ENCODE data around the gene CPEB3. TPM values are rescaled to one million over a fixed set of nuclear protein-coding genes. Genes with fewer than 3 reads are reported as not detected.
"Not testable (repeated sequence)": the region's sequence is repeated elsewhere in the genome, so short reads cannot be mapped to it uniquely, and the experiment has no call there.

The CPEB3 gene
- total RNA-seq, 3 donors from 2014 or later, result 7.4 to 11.0 (median 8.2) TPM

DNA sequence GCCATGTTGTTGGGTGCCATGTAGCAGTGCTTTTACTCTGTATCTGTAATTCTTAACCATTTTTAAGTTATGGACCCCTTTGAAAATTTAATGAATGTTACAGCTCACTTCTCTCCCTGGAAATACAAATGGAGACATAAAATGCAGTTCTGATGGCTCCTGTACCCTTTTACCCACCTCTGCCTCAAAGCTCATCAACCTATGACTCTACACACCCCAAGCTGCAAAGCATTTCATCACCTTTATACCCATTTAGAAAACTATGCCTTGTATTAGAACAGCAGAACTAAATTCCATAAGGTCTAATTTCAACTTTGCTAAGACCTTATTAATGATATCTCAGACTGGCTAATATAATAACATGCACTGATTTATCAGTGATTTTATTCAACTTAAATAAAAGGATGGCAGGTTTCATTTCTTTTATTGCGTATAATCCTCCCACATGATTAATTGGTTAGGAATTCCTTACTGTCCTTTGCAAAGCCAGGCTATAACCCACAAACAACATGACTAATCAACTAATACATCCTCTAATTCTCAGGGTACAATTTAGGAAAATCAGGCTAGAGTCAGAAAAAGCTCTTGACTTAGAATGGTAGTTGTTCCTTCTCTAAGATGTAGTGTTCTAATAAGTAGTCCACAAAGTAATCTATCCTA, 68.1 kb downstream of the CPEB3 start:
- H3K4me3 ChIP-seq, result no peak overlapping the region
- intact Hi-C loops (cut with DNase I, micrococcal nuclease), result no loop called here
- H3K4me1 ChIP-seq (ENCODE audit: low read depth), result no peaks in the 10 kb centered on the region
- TF ChIP-seq, protein P1, sequence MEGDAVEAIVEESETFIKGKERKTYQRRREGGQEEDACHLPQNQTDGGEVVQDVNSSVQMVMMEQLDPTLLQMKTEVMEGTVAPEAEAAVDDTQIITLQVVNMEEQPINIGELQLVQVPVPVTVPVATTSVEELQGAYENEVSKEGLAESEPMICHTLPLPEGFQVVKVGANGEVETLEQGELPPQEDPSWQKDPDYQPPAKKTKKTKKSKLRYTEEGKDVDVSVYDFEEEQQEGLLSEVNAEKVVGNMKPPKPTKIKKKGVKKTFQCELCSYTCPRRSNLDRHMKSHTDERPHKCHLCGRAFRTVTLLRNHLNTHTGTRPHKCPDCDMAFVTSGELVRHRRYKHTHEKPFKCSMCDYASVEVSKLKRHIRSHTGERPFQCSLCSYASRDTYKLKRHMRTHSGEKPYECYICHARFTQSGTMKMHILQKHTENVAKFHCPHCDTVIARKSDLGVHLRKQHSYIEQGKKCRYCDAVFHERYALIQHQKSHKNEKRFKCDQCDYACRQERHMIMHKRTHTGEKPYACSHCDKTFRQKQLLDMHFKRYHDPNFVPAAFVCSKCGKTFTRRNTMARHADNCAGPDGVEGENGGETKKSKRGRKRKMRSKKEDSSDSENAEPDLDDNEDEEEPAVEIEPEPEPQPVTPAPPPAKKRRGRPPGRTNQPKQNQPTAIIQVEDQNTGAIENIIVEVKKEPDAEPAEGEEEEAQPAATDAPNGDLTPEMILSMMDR (IDR thresholded peaks at IDR 0.05), result no peak
- H3K9me3 ChIP-seq, result no peaks in the 10 kb centered on the region
- no peak for ATAC-seq
- no peaks in the 10 kb centered on the region for H3K36me3 ChIP-seq (ENCODE audit: low read depth)
- DNase-seq, result no peak

DNA sequence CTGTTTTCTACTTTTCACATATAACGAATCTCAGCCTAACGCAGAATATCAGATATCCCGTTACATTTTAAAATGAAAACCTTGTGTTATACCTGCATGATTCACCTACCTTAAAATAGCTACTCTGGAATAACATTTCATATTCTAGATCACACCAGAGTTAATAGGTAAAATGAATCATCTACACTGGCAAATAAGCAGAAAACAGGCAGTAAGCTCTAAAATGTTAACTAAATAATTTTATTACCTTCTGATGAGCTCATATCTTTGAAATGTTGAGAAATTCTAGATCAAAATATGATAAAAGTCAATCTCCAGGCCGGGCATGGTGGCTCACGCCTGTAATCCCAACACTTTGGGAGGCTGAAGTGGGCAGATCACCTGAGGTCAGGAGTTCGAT, 71.3 kb downstream of the CPEB3 start:
- intact Hi-C loops (cut with DNase I, micrococcal nuclease), result no loop called here
- no peaks in the 10 kb centered on the region for H3K4me1 ChIP-seq (ENCODE audit: low read depth)
- no peaks in the 10 kb centered on the region for H3K9me3 ChIP-seq
- TF ChIP-seq, protein P1 (IDR thresholded peaks at IDR 0.05), result no peak
- no peaks in the 10 kb centered on the region for H3K36me3 ChIP-seq (ENCODE audit: low read depth)
- ATAC-seq (no peak), DNase-seq (no peak)
- no peak overlapping the region for H3K4me3 ChIP-seq

DNA sequence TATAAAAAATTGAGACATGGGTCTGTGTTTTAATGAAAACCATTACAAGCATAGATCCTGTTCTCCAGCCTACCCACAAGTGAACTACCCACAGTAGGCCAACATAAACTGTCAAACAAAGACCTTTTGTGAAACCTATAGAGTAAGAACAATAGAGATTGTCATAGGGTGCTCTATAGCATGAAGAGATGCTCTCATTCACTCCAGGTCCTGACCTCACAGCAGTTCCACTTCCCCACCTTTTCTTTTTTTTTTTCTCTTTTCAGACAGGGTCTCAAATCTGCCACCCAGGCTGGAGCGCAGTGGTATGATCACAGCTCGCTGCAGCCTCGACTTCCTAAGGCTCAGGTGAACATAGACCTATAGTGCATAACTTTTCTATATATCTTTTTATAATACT, 72.3 kb downstream of the CPEB3 start:
- H3K4me1 ChIP-seq (ENCODE audit: low read depth), result no peaks in the 10 kb centered on the region
- TF ChIP-seq, protein P1 (IDR thresholded peaks at IDR 0.05), result no peak
- DNase-seq, result no peak
- no peaks in the 10 kb centered on the region for H3K9me3 ChIP-seq
- intact Hi-C loops (cut with DNase I, micrococcal nuclease), result no loop called here
- H3K4me3 ChIP-seq, result no peak overlapping the region
- ATAC-seq, result no peak
- no peaks in the 10 kb centered on the region for H3K36me3 ChIP-seq (ENCODE audit: low read depth)

DNA sequence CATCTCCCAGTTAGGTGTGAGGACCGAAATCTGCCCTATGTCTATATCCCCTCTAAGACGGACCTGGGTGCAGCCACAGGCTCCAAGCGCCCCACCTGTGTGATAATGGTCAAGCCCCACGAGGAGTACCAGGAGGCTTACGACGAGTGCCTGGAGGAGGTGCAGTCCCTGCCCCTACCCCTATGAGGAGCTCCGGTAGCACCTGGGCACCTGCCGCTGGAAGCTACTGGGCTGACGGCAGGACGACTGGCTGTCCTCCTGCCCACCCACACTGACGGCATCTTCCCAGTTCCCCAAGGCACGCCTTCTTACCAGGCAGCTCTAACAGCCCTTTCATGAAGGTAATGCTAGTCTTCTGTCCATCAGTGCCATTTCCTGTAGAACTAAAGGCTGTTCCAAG, 74.3 kb downstream of the CPEB3 start:
- H3K9me3 ChIP-seq; DNase-seq; H3K4me3 ChIP-seq; H3K4me1 ChIP-seq (ENCODE audit: low read depth); intact Hi-C loops (cut with DNase I, micrococcal nuclease); H3K36me3 ChIP-seq (ENCODE audit: low read depth): not testable (repeated sequence)
- peak; percentile 39 for ATAC-seq

DNA sequence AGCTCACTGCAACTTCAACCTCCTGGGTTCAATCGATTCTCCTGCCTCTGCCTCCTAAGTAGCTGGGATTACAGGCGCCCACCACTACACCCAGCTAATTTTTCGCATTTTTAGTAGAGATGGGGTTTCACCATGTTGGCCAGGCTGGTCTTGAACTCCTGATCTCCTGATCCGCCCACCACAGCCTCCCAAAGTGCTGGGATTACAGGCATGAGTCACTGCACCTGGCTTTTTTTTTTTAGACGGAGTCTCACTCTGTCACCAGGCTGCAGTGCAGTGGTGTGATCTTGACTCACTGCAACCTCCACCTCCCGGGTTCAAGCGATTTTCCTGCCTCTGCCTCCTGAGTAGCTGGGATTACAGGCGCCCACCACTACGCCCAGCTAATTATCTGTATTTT, 75.7 kb downstream of the CPEB3 start:
- H3K4me3 ChIP-seq; DNase-seq; H3K9me3 ChIP-seq; ATAC-seq; H3K36me3 ChIP-seq (ENCODE audit: low read depth); H3K4me1 ChIP-seq (ENCODE audit: low read depth); intact Hi-C loops (cut with DNase I, micrococcal nuclease): not testable (repeated sequence)

DNA sequence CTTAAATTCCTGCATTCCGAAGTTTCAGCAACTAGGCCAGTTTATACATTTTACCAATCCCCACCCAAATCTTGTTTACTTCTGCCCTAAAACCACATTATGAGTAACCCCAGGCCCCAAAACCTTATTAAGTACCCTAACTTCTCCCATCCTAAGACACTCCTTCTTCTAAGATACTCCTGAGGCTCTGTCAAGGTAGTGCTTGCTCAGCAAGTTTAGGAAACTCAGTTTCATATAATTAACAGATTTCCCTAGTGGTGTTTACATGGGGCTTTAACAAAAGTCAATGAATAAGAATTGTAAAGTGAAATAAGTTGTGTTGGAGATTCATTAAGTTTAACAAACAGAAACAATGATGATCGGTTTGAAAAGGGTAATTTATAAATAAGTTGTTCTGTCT, 77.8 kb downstream of the CPEB3 start:
- TF ChIP-seq, protein P1 (IDR thresholded peaks at IDR 0.05), result no peak

DNA sequence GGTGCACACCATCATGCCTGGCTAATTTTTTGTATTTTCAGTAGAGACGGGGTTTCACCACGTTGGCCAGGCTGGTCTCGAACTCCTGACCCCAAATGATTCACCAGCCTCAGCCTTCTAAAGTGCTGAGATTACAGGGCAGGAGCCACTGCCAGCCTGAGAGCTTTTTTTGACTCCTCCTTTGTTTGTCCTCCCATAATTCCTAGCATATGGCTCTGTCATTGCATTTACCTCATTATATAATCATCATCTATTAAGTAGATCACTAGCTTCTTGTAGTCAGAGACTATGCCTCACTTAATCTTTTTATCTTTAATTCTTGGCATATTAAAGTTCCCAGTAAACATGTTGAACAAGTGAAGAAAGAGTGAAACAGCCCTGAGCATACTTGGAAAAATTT, 82.1 kb downstream of the CPEB3 start:
- DNase-seq (no peak), ATAC-seq (no peak)
- Histone ChIP-seq H3K4me1 (ENCODE audit: low read depth) (no peaks in the 10 kb centered on the region), H3K36me3 (ENCODE audit: low read depth) (no peaks in the 10 kb centered on the region), H3K4me3 (no peak overlapping the region), H3K9me3 (no peaks in the 10 kb centered on the region)
- TF ChIP-seq, protein P1 (IDR thresholded peaks at IDR 0.05), result no peak
- intact Hi-C loops (cut with DNase I, micrococcal nuclease), result no loop called here

More for the DNA sequence above, 77.8 kb downstream of the CPEB3 start:
- H3K4me3 ChIP-seq, result no peak overlapping the region
- no peaks in the 10 kb centered on the region for H3K4me1 ChIP-seq (ENCODE audit: low read depth)
- intact Hi-C loops (cut with DNase I, micrococcal nuclease), result no loop called here
- no peak for ATAC-seq
- H3K36me3 ChIP-seq (ENCODE audit: low read depth), result no peaks in the 10 kb centered on the region
- no peak for DNase-seq
- no peaks in the 10 kb centered on the region for H3K9me3 ChIP-seq

Data from mucosa of descending colon (tissue), 3 donors.